Activated naive CD4-positive, alpha-beta T cell treated with anti-CD3 and anti-CD28 coated beads, Interleukin-2, amount 50 U/mL, for 72 hours (primary cell): ENCODE results near the gene CRELD2. TPM values are rescaled to one million over a fixed set of nuclear protein-coding genes. Genes with fewer than 3 reads are reported as not detected.
A peak's percentile ranks its signal among the peaks of the same experiment; 100 is the strongest.

Source experiments
- ATAC-seq, 2 donors: fragments of 150-1000 bp; cut with Tn5 transposase; 2 replicates each; pipeline ENCODE4 v1.10.0; 2021; ENCODE audit warnings: mild to moderate bottlenecking in 2 of 2, moderate library complexity in 2 of 2
- DNase-seq, 2 donors: peaks; one replicate each; pipeline ENCODE4 v3.0.0; 2021 to 2022; ENCODE audit warnings: low spot score in 2 of 2
- H3K27ac Mint-ChIP-seq, 2 donors: one replicate each; pipeline ENCODE4 v1.8.0; 2022; ENCODE audit warnings: mild to moderate bottlenecking in 2 of 2, mixed read lengths in 2 of 2
- H3K36me3 Mint-ChIP-seq, 2 donors: one replicate each; pipeline ENCODE4 v1.8.0; 2022; ENCODE audit warnings: mixed read lengths in 2 of 2
- H3K9me3 Mint-ChIP-seq, 2 donors: one replicate each; pipeline ENCODE4 v1.8.0; 2022; ENCODE audit warnings: mixed read lengths in 2 of 2
- total RNA-seq, 2 donors: library from RNA; stranded (reverse); gene quantifications; one replicate each; pipeline ENCODE4 v1.2.3, GENCODE V29; 2022

CRELD2 gene
- total RNA-seq, 2 donors from 2014 or later = 19.1 to 31.0 TPM

DNA sequence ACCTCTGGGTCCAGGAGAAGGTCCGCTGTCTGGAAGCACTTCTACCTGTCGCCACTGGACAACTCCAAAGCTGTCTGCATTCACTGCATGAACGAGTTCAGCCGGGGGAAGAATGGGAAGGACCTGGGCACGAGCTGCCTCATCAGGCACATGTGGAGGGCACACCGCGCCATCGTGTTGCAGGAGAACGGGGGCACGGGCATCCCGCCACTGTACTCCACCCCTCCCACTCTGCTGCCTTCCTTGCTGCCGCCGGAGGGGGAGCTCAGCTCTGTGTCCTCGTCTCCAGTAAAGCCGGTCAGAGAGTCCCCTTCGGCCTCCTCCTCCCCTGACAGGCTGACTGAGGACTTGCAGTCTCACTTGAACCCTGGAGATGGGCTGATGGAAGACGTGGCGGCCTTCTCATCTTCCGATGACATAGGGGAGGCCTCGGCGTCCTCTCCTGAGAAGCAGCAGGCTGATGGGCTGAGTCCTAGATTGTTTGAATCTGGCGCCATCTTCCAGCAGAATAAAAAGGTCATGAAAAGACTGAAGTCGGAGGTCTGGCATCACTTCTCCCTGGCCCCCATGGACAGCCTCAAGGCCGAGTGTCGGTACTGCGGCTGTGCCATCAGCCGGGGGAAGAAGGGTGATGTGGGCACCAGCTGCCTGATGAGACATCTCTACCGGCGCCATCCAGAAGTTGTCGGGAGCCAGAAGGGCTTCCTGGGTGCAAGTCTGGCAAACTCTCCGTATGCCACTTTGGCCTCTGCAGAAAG, 33.8 kb upstream of the CRELD2 start:
- Mint-ChIP-seq H3K27ac (peak overlapping the region in 1 of 2 donors; percentile 32), H3K36me3 (peaks cover 17 to 47% of the 10 kb centered on the region in 2 donors), H3K9me3 (no peaks in the 10 kb centered on the region)
- ATAC-seq (no peak), DNase-seq (no peak)

DNA sequence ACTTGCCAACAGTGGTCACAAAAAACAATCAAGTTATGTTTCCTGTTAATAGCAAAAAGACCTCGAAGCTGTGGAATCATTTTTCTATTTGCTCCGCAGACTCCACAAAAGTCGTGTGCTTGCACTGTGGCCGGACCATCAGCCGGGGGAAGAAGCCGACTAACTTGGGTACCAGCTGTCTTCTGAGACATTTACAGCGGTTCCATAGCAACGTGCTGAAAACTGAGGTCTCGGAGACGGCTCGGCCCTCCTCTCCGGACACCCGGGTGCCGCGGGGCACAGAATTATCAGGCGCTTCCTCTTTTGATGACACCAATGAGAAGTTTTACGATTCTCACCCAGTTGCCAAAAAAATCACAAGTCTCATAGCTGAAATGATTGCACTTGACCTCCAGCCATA, 33.2 kb upstream of the CRELD2 start:
- Mint-ChIP-seq H3K9me3 (no peaks in the 10 kb centered on the region), H3K27ac (no peak overlapping the region), H3K36me3 (peaks cover 17 to 49% of the 10 kb centered on the region in 2 donors)
- ATAC-seq (no peak), DNase-seq (no peak)

DNA sequence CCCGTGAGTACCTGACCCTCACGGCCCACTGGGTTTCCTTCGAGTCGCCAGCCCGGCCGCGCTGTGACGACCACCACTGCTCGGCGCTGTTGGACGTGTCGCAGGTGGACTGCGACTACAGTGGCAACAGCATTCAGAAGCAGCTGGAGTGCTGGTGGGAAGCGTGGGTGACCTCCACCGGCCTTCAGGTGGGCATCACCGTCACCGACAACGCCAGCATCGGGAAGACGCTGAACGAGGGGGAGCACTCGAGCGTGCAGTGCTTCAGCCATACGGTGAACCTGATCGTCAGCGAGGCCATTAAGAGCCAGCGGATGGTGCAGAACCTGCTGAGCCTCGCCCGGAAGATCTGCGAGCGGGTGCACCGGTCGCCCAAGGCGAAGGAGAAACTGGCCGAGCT, 32.6 kb upstream of the CRELD2 start:
- H3K36me3 Mint-ChIP-seq = peaks cover 17 to 54% of the 10 kb centered on the region in 2 donors
- no peak overlapping the region for H3K27ac Mint-ChIP-seq
- no peak for DNase-seq
- no peaks in the 10 kb centered on the region for H3K9me3 Mint-ChIP-seq
- ATAC-seq = no peak

DNA sequence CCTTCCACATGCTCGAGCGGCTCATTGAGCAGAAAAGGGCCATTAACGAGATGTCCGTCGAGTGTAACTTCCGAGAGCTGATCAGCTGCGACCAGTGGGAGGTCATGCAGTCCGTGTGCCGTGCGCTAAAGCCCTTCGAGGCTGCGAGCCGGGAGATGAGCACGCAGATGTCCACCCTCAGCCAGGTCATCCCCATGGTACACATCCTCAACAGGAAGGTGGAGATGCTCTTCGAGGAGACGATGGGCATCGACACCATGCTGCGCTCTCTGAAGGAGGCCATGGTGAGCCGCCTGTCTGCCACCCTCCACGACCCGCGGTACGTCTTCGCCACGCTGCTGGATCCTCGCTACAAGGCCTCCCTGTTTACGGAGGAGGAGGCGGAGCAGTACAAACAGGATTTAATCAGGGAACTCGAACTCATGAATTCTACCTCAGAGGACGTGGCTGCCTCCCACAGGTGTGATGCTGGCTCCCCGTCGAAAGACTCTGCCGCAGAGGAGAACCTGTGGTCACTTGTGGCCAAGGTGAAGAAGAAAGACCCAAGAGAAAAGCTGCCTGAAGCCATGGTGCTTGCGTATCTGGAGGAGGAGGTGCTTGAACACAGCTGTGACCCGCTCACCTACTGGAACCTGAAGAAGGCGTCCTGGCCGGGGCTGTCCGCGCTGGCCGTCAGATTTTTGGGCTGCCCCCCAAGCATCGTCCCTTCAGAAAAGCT, 31.9 kb upstream of the CRELD2 start:
- DNase-seq (no peak), ATAC-seq (no peak)
- peaks cover 21 to 60% of the 10 kb centered on the region in 2 donors for H3K36me3 Mint-ChIP-seq

DNA sequence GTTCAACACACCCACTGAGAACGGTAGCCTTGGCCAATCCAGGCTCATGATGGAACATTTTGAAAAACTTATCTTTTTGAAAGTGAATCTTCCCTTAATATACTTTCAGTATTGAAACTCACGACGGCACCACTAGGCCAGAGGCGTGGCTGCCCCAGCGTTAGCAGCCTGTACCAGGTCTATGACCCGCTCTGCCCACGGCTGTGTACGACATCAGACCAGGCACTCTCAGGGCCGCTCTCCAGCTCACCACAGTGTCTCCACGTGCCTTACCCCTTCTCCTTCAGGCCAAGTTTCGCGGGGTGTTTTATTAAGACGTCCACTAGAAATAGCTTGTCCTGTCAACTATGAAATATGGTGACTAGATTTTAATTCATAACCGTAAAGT, 31.4 kb upstream of the CRELD2 start:
- DNase-seq (no peak), ATAC-seq (no peak)
- peaks cover 23 to 63% of the 10 kb centered on the region in 2 donors for H3K36me3 Mint-ChIP-seq
- H3K27ac Mint-ChIP-seq = no peak overlapping the region
- H3K9me3 Mint-ChIP-seq = peaks cover 0 to 6% of the 10 kb centered on the region in 2 donors

More for the DNA sequence above, 31.9 kb upstream of the CRELD2 start:
- Mint-ChIP-seq H3K9me3 (peaks cover 0 to 4% of the 10 kb centered on the region in 2 donors), H3K27ac (no peak overlapping the region)

DNA sequence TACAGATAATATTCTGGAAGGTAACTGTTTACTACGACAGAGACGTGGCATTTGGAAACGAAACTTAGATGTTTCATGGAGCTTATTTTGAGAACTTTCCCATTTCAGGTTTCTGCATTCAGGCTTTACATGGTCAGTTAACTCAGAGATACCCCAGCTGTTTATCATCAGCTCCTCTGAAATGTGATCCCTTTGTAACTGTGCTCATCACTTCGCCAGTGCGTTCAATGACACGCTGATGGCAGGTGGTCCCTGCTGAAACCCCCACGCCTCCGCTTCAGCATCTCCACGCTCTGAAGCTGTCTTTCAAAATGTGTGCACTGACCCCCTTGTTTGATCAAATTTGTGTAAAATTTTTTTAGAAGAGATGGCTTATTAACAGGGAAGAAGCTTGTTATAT, 30.7 kb upstream of the CRELD2 start:
- Mint-ChIP-seq H3K36me3 (peaks cover 24 to 64% of the 10 kb centered on the region in 2 donors), H3K27ac (no peak overlapping the region), H3K9me3 (peaks cover 0 to 6% of the 10 kb centered on the region in 2 donors)
- no peak for ATAC-seq
- no peak for DNase-seq

DNA sequence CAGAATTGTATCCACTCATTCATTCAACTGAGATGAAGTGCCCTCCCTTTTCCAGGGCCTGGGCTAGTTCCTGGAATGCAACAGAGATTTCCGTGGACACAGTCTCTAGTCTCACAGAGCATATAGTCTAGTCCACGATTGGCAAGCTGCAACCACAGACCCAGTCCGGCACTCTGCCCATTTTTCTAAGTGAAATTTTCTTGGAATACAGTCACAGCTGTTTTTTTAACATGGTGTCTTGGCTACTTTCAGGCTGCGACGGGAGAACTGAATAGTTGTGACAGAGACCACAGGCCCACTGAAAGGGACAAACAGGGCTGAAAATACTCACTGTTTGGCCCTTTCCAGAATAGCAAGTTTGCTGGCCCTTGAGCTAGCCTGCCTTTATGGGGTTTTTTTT, 29.4 kb upstream of the CRELD2 start:
- H3K9me3 Mint-ChIP-seq = peaks cover 0 to 6% of the 10 kb centered on the region in 2 donors
- peaks cover 29 to 68% of the 10 kb centered on the region in 2 donors for H3K36me3 Mint-ChIP-seq
- no peak overlapping the region for H3K27ac Mint-ChIP-seq
- no peak for ATAC-seq
- no peak for DNase-seq

DNA sequence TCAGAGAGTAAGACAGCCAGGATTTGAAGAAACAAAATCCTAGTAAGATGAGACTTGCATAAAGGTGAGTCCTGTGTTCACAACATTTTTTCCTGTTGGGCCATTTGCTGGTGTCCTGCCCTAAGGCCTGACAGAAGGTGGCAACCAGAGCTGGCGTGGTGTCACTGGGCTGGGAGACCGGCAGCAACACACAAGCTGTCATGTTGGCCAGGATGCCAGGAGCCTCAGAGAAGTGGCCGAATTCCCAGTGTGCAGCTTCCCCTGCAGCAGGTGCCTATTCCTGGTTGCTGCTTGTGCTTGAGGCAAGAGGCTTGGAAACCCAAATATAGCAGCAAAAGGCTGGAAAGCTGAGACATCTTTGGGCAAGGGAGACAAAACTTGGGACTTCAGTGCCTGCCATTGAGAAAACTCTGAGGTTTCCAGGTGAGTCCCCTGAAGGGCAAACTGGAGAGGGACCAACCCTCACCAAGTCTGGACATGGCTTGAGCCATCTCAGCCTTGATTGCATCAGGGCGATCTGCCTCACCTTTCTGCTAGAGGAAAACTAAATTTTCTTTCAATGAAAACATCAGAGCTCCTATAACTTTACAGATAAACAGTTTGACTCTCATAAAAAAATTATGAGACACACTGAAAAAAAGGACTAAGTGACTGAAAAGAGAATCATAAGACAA, 26.1 kb upstream of the CRELD2 start:
- peaks cover 0 to 6% of the 10 kb centered on the region in 2 donors for H3K9me3 Mint-ChIP-seq
- DNase-seq (no peak), ATAC-seq (no peak)
- H3K36me3 Mint-ChIP-seq = peaks cover 12 to 65% of the 10 kb centered on the region in 2 donors
- H3K27ac Mint-ChIP-seq = no peak overlapping the region

DNA sequence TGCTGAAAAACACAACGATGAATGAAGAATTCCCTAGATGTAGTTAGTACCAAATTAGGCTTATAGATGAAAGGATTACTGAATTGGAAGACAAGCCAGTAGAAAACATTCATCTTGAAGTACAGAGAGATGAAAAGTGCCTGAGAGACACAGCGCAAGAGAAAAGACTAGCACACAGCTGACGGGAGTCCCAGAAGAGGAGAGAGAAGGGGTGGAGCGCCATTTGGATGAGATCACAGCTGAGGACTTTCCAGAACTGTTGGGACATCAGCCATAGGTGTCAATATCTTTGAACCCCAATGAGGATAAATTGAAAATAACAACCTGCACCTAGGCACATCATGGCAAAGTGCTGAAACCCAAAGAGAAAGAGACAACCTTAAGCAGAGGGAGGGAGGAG, 25.4 kb upstream of the CRELD2 start:
- Mint-ChIP-seq H3K9me3 (peaks cover 0 to 6% of the 10 kb centered on the region in 2 donors), H3K36me3 (peaks cover 12 to 60% of the 10 kb centered on the region in 2 donors), H3K27ac (peak overlapping the region in 1 of 2 donors; percentile 32)
- no peak for ATAC-seq
- DNase-seq = no peak

DNA sequence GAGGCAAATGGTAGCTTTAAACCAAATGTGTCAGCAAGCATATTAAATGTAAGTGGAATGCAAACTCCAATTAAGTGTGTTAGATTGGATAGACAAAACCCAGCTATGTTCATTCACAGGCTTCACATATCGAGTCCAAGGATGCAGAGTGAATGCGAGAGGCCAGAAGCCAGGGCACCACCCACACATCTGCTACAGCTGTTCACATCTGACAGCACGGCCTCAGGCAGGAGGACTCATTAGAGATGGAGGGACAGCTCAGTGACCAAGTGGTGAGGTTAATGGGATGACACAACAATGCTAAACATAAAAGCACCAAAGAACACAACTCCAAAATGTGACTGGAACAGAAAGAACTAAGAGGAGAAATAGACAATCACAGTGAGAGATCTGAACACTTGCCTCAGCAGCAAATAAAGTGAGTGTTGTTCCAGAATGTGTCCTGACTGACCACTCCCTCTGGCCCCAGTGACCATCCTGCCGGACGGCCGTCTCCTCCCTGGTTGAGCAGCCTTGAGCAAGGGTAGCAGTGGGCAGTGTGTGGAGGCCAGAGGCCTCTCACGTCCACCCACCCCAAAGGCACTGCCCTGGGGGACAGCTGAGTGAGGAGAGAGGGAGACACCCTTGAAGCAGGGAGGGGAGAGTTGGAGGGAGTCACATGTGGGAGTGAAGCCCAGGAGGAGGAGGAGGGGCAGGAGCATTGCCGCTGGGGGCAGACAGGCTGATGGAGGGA, 23.9 kb upstream of the CRELD2 start:
- no peak for ATAC-seq
- Mint-ChIP-seq H3K9me3 (peaks cover 0 to 6% of the 10 kb centered on the region in 2 donors), H3K36me3 (peaks cover 12 to 46% of the 10 kb centered on the region in 2 donors), H3K27ac (peak overlapping the region in 1 of 2 donors; percentile 86)
- no peak for DNase-seq

DNA sequence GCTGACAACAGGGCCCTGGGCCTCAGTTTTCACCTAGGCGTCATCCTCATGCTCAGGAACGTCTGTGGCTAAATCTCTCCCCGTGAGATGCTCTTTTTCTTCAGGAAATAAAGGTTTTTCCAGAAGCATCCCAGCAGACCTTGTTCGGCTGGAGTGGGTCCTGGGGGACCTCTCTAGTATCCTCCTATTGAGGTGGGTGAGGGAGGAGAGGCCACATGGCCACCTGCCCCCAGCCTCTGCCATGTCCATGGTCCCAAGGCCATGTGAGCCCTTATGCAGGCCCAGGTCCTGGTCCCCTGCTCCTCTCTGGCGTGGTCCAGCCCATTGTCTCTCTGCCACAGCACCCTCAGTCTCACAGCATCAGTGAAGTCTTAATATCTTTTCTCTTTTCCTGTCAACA, 22.2 kb upstream of the CRELD2 start:
- peak in 1 of 2 donors; percentile 40 for DNase-seq
- Mint-ChIP-seq H3K36me3 (peaks cover 18 to 35% of the 10 kb centered on the region in 2 donors), H3K27ac (peak overlapping the region in 1 of 2 donors; percentile 52), H3K9me3 (peaks cover 4 to 10% of the 10 kb centered on the region in 2 donors)
- no peak for ATAC-seq

DNA sequence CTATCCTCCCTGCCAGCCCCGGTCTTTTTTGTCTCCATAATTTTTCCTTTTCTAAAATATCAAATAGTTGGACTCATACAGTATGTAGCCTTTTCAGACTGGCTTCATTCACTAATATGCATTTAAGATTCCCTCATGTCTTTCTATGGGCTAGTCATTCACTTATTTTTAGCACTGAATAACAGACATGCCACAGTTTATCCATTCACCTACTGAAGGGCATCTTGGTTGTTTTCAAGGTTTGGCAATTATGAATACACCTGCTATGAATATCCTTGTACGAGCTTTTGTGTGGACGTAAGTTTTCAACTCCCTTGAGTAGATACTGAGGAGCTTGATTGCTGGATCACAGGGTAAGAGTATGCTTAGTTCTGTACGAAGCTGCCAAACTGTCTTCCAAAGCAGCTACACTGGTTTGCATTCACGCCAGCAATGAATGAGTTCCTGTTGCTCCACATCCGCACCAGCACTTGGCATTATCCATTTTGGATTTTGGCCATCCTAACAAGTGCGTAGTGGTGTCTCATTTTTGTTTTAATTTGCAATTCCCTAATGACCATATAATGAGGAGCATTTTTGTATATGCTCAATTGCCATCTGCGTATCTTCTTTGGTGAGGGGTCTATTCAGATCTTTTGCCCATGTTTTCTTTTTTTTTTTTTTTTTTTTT, 21.3 kb upstream of the CRELD2 start:
- DNase-seq = no peak
- Mint-ChIP-seq H3K27ac (peak overlapping the region in 1 of 2 donors; percentile 86), H3K36me3 (peaks cover 22 to 38% of the 10 kb centered on the region in 2 donors), H3K9me3 (peaks cover 10 to 12% of the 10 kb centered on the region in 2 donors)
- ATAC-seq = no peak

DNA sequence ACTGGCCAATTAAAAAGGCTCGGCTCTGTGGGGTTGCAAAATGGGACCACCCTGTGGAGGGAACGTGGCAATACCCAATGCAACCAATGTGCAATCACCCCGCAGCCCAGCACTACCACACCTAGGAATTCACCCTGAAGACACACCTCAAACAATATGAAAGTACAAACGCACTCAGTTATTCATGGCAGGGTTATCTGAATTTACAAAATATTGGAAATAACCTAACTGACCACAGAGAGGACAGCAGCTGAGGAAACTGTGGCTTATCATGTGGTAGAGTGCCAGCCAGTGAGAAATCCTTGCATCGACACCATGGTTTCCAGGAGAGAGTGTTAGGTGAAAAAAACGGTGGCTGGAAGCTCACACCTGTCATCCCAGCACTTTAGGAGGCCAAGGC, 18.9 kb upstream of the CRELD2 start:
- H3K9me3 Mint-ChIP-seq = peaks cover 10 to 12% of the 10 kb centered on the region in 2 donors
- peaks cover 16 to 23% of the 10 kb centered on the region in 2 donors for H3K36me3 Mint-ChIP-seq
- H3K27ac Mint-ChIP-seq = peak overlapping the region in 1 of 2 donors; percentile 36
- DNase-seq (peak in 1 of 2 donors; percentile 31), ATAC-seq (no peak)

DNA sequence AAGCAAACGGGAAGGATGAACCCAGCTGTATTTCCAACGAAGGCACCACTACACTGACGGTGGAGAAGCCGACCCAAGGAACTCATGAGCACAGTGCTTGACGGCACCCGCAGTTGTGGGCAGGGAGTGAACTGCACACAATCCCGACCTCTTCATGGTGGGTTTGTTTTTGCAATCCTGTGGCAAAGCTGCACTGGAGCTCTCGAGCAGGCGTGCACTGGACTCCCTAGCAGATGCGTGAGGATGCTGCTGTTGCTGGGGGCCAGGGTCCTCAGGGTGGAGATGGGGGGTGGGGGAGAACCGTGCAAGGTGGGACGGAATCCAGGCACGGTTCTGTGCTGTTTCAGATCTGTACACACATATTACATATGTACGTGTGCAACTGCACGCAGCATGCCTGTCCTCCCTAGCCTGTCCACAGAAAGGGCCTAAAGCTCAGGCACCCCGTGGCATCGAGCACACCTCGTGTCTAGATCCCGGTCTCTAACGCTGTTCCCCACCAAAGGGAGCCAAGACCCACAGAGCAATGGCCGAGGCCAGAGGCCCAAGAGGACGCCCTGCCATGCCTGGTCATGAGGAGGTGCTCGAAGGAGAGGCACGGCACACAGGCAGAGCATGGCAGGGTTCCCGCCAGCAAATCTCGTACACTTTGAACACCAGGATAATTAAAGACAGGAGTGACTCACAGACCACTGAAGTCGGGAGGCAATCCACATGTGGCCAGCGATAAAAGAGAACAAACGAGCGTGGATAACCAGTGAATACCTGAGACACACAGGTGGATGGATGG, 17.8 kb upstream of the CRELD2 start:
- peaks cover 16 to 20% of the 10 kb centered on the region in 2 donors for H3K36me3 Mint-ChIP-seq
- ATAC-seq = peak in 1 of 2 donors; percentile 20

DNA sequence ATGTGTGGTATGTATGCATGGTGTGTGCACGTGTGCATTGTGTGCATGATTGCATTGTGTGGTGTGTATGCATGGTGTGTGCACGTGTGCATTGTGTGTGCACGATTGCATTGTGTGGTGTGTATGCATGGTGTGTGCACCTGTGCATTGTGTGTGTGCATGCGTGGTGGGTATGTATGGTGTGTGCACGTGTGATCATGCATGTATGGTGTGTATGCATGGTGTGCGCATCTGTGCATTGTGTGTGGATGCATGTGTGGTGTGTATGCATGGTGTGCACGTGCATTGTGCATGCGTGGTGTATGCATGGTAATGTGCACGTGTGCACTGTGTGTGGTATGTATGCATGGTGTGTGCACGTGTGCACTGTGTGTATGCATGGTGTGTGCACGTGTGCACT, 17.0 kb upstream of the CRELD2 start:
- peaks cover 10 to 12% of the 10 kb centered on the region in 2 donors for H3K9me3 Mint-ChIP-seq
- peaks cover 16 to 20% of the 10 kb centered on the region in 2 donors for H3K36me3 Mint-ChIP-seq
- no peak for DNase-seq
- no peak for ATAC-seq
- H3K27ac Mint-ChIP-seq = no peak overlapping the region

More for the DNA sequence above, 17.8 kb upstream of the CRELD2 start:
- peaks cover 10 to 12% of the 10 kb centered on the region in 2 donors for H3K9me3 Mint-ChIP-seq
- H3K27ac Mint-ChIP-seq = no peak overlapping the region
- DNase-seq = peak in 1 of 2 donors; percentile 48
